ENCODE results near the gene PRKCB.

- TF ChIP-seq POLR2A (IDR thresholded peaks at IDR 0.05) (no peak), CTCF (IDR thresholded peaks at IDR 0.05) (no peak)
Measured at GRCh38 chr16:23975293-23975692, 139.5 kb downstream of the PRKCB start.

Data from testis (tissue), 2 donors.